Adrenal gland (tissue), 5 donors: ENCODE measurements around the gene RBM15B.
A peak's percentile ranks its signal among the peaks of the same experiment; 100 is the strongest.

Experiments
- POLR2A ChIP-seq, 2 donors: fragments of 450-650 bp; IDR thresholded peaks; one replicate each; pipeline ENCODE4 v1.6.1; 2017; ENCODE audit warnings: antibody characterized with exemption in 2 of 2, mild to moderate bottlenecking in 2 of 2, moderate library complexity in 1 of 2
- TF ChIP-seq, protein P1 (sequence below), 6 experiments: fragments of 450-650 bp in 4 of 6; fragments of 200-600 bp in 2 of 6; sonication (generic) in 1 of 6; IDR thresholded peaks; 1 replicate in 5 of 6; 2 replicates in 1 of 6; pipeline versions ENCODE4 v1.5.1 to v1.8.0; 2016 to 2021; ENCODE audit warnings: antibody characterized with exemption in 6 of 6, mild to moderate bottlenecking in 2 of 6, moderate library complexity in 1 of 6
- donor health status: DM: no; HTN: no; CAD: no.

DNA sequence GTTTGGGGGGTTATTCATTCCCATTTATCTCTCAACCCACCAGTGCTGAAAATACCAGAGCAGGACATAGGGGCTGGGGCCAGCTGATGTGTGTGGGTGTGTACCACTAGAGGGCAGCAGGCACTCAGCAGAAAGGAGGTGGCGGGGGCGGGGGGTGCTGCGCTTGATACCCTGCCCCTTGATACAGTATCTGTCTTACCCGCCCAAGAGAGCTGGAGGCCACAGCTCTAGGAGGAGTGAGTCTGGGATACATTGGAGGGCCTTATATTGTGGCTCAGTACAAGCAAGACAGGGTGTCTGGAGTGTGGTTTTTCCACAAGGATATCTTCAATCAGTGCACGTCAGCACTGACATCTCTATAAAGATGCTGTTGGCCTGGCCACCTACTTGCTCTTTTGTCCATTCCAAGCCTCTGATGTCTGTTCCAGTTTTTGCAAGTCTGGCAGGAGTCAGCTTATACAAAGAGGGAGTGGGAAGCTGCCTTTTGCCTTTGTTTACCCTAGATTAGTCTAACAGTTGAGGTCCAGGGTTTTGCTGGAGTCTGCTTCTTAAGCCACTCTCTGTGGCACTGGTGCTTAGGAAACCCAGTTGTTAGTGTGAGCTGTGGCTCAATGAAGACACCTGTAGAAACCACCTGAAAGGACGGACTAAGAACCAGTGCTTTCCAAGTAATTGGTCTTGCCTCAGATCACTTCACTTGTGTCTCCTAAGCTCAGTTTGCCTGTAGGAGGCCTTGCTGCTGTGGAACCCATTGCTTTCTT, 1.5 kb upstream of the RBM15B start:
- TF ChIP-seq, protein P1, sequence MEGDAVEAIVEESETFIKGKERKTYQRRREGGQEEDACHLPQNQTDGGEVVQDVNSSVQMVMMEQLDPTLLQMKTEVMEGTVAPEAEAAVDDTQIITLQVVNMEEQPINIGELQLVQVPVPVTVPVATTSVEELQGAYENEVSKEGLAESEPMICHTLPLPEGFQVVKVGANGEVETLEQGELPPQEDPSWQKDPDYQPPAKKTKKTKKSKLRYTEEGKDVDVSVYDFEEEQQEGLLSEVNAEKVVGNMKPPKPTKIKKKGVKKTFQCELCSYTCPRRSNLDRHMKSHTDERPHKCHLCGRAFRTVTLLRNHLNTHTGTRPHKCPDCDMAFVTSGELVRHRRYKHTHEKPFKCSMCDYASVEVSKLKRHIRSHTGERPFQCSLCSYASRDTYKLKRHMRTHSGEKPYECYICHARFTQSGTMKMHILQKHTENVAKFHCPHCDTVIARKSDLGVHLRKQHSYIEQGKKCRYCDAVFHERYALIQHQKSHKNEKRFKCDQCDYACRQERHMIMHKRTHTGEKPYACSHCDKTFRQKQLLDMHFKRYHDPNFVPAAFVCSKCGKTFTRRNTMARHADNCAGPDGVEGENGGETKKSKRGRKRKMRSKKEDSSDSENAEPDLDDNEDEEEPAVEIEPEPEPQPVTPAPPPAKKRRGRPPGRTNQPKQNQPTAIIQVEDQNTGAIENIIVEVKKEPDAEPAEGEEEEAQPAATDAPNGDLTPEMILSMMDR (IDR thresholded peaks at IDR 0.05) = peak; percentile 59 to 72 (median 64)
- no peak for TF ChIP-seq POLR2A (IDR thresholded peaks at IDR 0.05)
